ENCODE measurements around the gene EYA2. TPM values are rescaled to one million over a fixed set of nuclear protein-coding genes. Genes with fewer than 3 reads are reported as not detected.

The EYA2 gene
- total and polyA plus RNA-seq, 2 donors (not counting 1 experiment from before 2014, with no cell fraction given), result 1.1 to 2.8 TPM

DNA sequence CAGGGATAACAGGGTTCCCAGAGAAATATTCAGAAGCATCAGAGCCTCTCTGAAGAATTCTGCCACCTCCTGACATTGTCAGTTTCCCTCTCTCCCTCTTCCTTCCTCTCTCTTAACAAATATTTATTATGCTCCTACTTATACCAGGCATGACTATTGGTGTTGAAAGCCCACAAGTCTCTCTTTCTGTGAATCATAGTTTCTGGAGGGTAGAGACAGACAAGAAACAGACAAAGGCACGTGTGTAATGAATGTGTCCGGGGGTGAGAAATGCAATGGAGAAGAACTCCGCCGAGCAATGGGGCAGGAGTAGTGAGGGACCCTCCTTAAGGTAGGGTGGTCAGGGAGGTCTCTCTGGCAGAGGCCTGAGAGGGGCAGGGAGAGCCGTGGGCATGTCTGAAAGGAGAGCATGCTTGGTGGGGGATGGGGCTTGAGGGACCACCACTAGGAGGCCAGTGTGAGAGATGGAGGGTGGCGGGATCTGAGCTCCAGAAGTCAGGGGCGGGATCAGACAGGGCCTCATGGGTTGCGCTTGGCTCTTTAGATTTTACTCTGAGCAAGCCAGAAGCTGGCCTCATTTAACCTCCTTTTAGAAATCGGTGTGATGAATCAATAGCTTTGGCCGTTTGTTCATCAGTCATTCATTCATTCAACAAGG, 57.3 kb downstream of the EYA2 start:
- H3K4me2 ChIP-seq (replicated peaks; ENCODE audit: low read depth, low read length, poor library complexity, severe bottlenecking), result no peak overlapping the region
- H2AFZ ChIP-seq (ENCODE audit: insufficient read depth, low read depth, low read length, poor library complexity, severe bottlenecking), result no peak overlapping the region
- ATAC-seq (ENCODE audit: low read depth) (no peak), DNase-seq (no peak)
- Mint-ChIP-seq H3K4me1 (no peaks in the 10 kb centered on the region), H3K27me3 (peaks cover 4% of the 10 kb centered on the region), H3K4me3 (no peak overlapping the region), H3K9me3 (ENCODE audit: insufficient read depth) (peaks cover 2% of the 10 kb centered on the region), H3K27ac (no peak overlapping the region)
- POLR2A ChIA-PET, result no interaction called here
- no peaks in the 10 kb centered on the region for H3K4me1 ChIP-seq (ENCODE audit: control insufficient read depth in 2 of 2, insufficient read depth in 2 of 2, low read length in 2 of 2)
- no peaks in the 10 kb centered on the region for H3K79me2 ChIP-seq (ENCODE audit: control insufficient read depth, insufficient read depth, low read length)
- TF ChIP-seq, protein P1, sequence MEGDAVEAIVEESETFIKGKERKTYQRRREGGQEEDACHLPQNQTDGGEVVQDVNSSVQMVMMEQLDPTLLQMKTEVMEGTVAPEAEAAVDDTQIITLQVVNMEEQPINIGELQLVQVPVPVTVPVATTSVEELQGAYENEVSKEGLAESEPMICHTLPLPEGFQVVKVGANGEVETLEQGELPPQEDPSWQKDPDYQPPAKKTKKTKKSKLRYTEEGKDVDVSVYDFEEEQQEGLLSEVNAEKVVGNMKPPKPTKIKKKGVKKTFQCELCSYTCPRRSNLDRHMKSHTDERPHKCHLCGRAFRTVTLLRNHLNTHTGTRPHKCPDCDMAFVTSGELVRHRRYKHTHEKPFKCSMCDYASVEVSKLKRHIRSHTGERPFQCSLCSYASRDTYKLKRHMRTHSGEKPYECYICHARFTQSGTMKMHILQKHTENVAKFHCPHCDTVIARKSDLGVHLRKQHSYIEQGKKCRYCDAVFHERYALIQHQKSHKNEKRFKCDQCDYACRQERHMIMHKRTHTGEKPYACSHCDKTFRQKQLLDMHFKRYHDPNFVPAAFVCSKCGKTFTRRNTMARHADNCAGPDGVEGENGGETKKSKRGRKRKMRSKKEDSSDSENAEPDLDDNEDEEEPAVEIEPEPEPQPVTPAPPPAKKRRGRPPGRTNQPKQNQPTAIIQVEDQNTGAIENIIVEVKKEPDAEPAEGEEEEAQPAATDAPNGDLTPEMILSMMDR (IDR thresholded peaks at IDR 0.05), result no peak
- TF ChIP-seq EZH2 (IDR thresholded peaks at IDR 0.05; ENCODE audit: borderline replicate concordance, insufficient read depth, low read depth, low read length, poor library complexity, severe bottlenecking), result no peak
- H3K9ac ChIP-seq (ENCODE audit: low read length), result no peak overlapping the region
- WGBS (ENCODE audit: insufficient coverage), result 78% methylated on average over 7 of the region's 10 CpGs
- no peak overlapping the region for H3K4me3 ChIP-seq (ENCODE audit: control extremely low read depth in 1 of 5, extremely low read depth in 1 of 5, insufficient read depth in 1 of 5, low read depth in 2 of 5, low read length in 4 of 5)
- no peaks in the 10 kb centered on the region for H3K36me3 ChIP-seq (replicated peaks in 1 of 2; ENCODE audit: control extremely low read depth in 1 of 2, control insufficient read depth in 1 of 2, extremely low read depth in 1 of 2, insufficient read depth in 2 of 2, low read length in 1 of 2)
- intact Hi-C loops (cut with micrococcal nuclease), result no loop called here
- H3K27me3 ChIP-seq (replicated peaks in 1 of 4; ENCODE audit: control extremely low read depth in 1 of 4, control insufficient read depth in 3 of 4, insufficient read depth in 4 of 4, low read length in 3 of 4), result peaks cover 0 to under 1% (median 0%) of the 10 kb centered on the region in 4 experiments
- H3K9me3 ChIP-seq (ENCODE audit: control extremely low read depth in 1 of 3, control insufficient read depth in 2 of 3, insufficient read depth in 1 of 3, low read length in 2 of 3), result peaks cover 0 to 5% (median 0%) of the 10 kb centered on the region in 3 donors
- no peaks in the 10 kb centered on the region for H4K20me1 ChIP-seq (ENCODE audit: control insufficient read depth, insufficient read depth, low read length, poor library complexity, severe bottlenecking)
- no peak overlapping the region for H3K27ac ChIP-seq (ENCODE audit: low read length in 2 of 2)
- CTCF ChIA-PET, result no interaction called here

DNA sequence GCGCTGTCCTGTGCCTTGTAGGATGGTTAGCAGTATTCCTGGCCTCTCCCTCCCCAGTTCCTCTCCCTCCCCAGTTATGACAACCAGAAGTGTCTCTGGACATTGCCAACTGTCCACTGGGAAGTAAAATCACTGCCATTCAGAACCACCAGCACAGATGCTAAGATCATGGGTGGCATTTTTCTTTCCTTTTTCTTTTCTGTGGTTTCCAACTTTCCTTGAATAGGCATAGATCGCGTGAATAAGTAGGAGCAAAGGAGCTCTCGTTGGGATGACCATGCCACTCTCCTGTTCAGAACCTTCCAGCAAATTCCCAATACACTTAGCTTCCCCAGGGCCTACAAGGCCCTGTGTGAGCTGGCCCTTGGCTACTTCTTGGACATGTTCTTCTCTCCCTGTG, 59.0 kb downstream of the EYA2 start:
- H3K27me3 ChIP-seq (replicated peaks in 1 of 4; ENCODE audit: control extremely low read depth in 1 of 4, control insufficient read depth in 3 of 4, insufficient read depth in 4 of 4, low read length in 3 of 4), result no peaks in the 10 kb centered on the region
- no peaks in the 10 kb centered on the region for H3K36me3 ChIP-seq (replicated peaks in 1 of 2; ENCODE audit: control extremely low read depth in 1 of 2, control insufficient read depth in 1 of 2, extremely low read depth in 1 of 2, insufficient read depth in 2 of 2, low read length in 1 of 2)
- CTCF ChIA-PET, result no interaction called here
- no peaks in the 10 kb centered on the region for H3K4me1 ChIP-seq (ENCODE audit: control insufficient read depth in 2 of 2, insufficient read depth in 2 of 2, low read length in 2 of 2)
- no peaks in the 10 kb centered on the region for H3K4me1 Mint-ChIP-seq
- peaks cover 4% of the 10 kb centered on the region for H3K27me3 Mint-ChIP-seq
- WGBS (ENCODE audit: insufficient coverage), result 88% methylated on average over 4 of the region's 4 CpGs
- TF ChIP-seq EZH2 (IDR thresholded peaks at IDR 0.05; ENCODE audit: borderline replicate concordance, insufficient read depth, low read depth, low read length, poor library complexity, severe bottlenecking), result no peak
- TF ChIP-seq, protein P1 (IDR thresholded peaks at IDR 0.05), result no peak
- H3K4me2 ChIP-seq (replicated peaks; ENCODE audit: low read depth, low read length, poor library complexity, severe bottlenecking), result no peak overlapping the region
- peaks cover 0 to 5% (median 0%) of the 10 kb centered on the region in 3 donors for H3K9me3 ChIP-seq (ENCODE audit: control extremely low read depth in 1 of 3, control insufficient read depth in 2 of 3, insufficient read depth in 1 of 3, low read length in 2 of 3)
- H3K79me2 ChIP-seq (ENCODE audit: control insufficient read depth, insufficient read depth, low read length), result no peaks in the 10 kb centered on the region
- no peak for DNase-seq
- no peaks in the 10 kb centered on the region for H4K20me1 ChIP-seq (ENCODE audit: control insufficient read depth, insufficient read depth, low read length, poor library complexity, severe bottlenecking)
- no peak overlapping the region for H3K9ac ChIP-seq (ENCODE audit: low read length)
- H3K27ac ChIP-seq (ENCODE audit: low read length in 2 of 2), result no peak overlapping the region
- H3K4me3 ChIP-seq (ENCODE audit: control extremely low read depth in 1 of 5, extremely low read depth in 1 of 5, insufficient read depth in 1 of 5, low read depth in 2 of 5, low read length in 4 of 5), result no peak overlapping the region
- no peak overlapping the region for H2AFZ ChIP-seq (ENCODE audit: insufficient read depth, low read depth, low read length, poor library complexity, severe bottlenecking)
- POLR2A ChIA-PET, result no interaction called here
- intact Hi-C loops (cut with micrococcal nuclease), result no loop called here
- peaks cover 5% of the 10 kb centered on the region for H3K9me3 Mint-ChIP-seq (ENCODE audit: insufficient read depth)
- ATAC-seq (ENCODE audit: low read depth), result no peak
- no peak overlapping the region for H3K27ac Mint-ChIP-seq
- H3K4me3 Mint-ChIP-seq, result no peak overlapping the region

Data from B cell (primary cell).